Measurements from ENCODE around the gene IFI30.

IFI30 gene

GRCh38 chr19:18171605-18172327 lies 1.8 kb upstream of the IFI30 start:
- DNase-seq (ENCODE audit: low read depth), result no peak

DNA sequence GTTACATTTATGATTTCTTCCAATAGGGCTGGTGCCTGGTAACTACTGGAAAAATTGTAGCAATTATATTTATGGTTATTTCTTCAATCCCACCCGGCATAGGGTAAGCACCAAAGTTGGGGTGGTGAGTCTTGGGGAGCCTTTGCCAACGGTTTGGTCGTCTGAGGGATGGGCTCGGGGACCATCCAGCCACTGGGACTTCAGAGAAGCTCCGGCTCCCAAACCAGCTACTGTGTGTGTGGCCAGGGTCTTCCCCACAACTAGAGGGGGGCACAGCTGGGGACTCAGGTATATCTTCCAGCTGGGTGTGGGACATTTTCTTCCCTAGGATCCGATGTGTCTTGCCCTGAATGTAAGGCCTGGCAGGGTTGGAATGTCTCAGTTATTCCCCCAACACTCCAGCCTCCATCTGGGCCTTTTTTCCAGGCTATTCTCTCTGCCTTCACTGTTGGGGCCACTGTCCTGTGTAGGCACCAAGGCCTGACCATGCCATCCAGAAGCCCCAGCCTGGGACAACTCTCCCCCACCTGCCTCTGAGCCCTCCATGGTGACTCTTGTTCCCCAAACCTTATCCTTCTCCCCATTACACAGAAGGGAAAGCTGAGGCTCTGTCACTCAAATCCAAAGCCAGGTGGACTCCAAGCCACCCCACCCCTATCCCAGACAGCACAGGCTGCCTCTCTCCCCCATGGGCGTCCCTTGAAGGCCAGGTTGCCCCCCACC lies 1.1 kb upstream of the IFI30 start:
- no peak for DNase-seq (ENCODE audit: low read depth)

DNA sequence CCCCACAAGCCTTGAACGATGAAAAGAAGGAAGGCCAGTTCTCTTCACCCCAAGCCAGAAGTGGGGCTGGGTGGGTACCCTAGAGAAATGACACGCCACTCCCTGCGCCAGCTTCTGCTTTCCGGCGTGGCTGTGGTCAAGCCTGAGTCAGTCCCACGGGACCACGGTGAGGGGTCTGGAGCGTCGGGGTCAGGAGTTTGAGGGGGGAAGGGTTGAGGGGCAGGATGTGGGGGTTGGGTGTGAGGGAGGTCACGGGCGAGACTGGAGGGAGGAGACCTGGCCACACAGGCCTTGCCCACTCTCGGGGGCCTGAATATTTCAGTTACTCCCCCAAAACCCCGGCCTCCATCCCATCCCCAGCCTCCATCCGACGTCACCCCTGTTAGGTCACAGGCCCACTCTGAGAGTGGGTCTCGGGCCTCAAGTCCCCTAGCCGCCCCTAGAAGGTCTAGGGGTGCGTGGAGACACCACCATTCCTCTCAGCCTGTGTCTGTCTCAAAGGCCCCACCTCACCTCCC lies 500 bp upstream of the IFI30 start:
- DNase-seq (ENCODE audit: low read depth), result no peak

DNA sequence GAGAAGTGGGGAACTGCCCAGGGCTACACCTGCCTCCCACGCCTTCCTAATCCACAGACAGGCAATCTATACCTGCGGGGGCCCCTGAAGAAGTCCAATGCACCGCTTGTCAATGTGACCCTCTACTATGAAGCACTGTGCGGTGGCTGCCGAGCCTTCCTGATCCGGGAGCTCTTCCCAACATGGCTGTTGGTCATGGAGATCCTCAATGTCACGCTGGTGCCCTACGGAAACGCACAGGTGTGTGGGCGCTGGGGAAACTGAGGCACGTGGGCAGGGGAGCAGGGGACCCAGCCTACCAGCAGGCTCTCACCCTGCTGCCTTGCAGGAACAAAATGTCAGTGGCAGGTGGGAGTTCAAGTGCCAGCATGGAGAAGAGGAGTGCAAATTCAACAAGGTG lies 1.4 kb downstream of the IFI30 start:
- no peak for DNase-seq (ENCODE audit: low read depth)

DNA sequence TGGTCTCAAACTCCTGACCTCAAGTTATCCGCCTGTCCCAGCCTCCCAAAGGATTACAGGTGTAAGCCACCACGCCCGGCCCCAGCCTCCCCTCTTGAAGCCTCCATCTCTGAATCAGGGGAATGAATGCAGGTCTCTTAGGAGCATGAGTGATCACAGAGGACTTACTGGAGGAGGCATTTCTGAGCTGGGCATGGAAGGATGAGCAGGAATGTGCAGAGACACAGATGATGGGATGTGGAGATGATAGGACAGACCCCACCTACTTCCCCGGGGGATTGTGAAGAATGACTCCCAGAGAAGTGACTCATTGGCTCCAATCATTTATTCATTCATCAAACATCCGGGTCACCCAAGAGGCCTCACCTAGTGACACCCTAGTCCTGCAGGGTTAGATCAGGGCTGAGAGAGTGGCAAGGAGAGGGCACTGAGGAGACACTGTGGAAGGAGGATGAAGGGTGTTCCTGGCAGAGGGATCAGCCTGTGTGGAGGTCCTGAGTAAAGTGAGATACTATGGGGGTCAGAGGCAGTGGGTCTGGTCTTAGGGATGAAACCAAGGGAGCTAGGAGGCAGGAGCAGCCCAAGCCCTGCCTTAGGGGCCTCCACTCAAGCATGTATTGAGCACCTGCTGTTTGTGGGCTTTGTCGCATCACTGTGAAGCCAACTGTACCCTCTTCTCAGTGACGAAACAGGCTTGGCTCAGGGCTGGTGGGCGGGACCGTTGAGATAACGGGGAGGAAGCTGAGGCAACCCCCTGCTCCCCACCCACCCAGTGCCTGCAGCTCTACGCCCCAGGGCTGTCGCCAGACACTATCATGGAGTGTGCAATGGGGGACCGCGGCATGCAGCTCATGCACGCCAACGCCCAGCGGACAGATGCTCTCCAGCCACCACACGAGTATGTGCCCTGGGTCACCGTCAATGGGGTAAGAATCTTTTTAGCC lies 3.0 kb downstream of the IFI30 start:
- DNase-seq (ENCODE audit: low read depth), result no peak

DNA sequence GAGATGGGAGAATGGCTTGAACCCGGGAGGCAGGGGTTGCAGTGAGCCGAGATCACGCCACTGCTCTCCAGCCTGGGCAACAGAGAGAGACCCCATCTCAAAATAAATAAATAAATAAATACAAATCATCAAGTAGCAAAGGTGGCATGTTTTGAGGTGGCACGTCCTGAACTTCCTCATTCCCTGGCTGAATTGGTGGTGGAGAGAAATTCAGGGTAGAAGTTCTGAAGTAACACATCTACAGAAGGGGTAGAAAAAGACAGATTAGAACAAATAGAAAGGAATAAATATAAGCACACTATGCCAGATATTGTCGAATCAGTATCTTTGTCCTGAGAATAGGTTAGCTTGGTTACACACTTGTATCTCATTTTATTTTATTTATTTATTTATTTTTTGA lies 6.3 kb downstream of the IFI30 start:
- DNase-seq (ENCODE audit: low read depth), result no peak

GRCh38 chr19:18183529-18183928 lies 9.9 kb downstream of the IFI30 start:
- DNase-seq (ENCODE audit: low read depth), result no peak

DNA sequence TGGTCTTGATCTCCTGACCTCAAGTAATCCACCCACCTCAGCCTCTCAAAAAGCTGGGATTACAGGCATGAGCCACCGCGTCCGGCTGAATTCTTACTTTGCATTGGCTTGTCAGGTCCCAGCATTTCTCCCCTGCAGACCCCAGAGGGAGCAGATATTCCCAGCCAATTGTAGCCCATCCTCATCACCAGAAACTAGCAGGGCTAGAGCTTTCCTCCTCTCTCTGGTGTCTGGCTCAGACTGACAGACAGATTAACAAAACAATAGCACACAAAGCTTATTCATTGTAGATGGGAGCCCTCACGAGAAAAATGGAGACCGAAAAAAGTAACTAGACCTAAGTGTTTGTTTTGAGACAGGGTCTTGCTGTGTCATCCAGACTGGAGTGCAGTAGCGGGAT lies 11.9 kb downstream of the IFI30 start:
- no peak for DNase-seq (ENCODE audit: low read depth)

DNA sequence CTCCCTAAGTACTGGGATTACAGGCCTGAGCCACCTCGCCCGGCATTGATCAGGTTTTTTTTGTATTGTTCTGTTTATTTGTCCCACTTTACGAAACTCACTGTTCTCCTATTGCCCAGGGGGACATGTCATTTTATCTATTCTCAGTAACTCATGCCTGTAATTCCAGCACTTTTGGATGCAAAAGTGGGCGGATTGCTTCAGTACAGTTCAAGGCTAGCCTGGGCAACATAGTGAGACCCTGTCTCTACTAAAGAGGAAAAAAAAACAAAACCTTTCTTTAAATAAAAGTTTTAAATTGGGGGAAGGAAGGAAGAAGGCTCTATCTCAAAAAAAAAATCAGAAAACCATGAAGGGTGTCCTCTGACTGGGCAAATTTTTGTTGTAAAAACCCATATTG lies 16.7 kb downstream of the IFI30 start:
- no peak for DNase-seq (ENCODE audit: low read depth)

- DNase-seq (ENCODE audit: low read depth), result no peak
Measured at GRCh38 chr19:18191640-18192062, 18.0 kb downstream of the IFI30 start.

DNA sequence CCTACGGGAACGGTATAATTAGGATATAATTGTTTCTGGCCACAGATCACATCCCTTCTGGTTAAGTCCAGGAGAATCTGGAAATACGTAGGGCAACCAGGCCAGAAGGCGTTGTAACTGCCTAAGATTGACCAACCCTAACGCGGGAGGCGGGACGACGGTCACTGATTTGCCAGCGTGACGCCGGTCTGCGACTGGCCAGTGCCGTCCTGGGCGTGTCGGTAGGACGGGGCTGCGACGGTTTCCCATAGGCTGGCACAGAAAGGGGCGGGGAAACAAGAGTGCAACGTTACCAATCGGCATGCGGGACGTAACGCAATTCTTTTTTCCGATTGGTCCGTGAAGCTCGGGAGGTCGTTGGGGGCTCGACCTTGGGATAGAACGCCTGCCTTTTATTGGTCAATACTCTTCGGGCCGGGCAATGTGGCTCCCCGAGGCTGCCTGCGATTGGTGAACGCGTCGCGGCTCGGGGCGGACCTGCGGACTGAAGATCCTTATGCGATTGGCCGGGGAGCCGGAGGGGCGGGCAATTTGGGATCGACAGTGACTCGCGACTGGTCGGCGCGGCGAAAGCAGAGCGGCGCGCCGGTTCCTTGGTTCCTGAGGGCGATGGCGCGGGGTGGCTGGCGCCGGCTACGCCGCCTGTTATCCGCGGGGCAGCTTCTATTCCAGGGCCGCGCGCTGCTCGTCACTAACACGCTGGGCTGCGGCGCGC lies 19.2 kb downstream of the IFI30 start, which contains the start of gene MPV17L2:
Gene MPV17L2 (plus strand): TSS at position 546 of the 715 bp plus-strand sequence. CDS start 64 bp downstream, at position 610.
- peak; percentile 97 for DNase-seq (ENCODE audit: low read depth)

- no peak for DNase-seq (ENCODE audit: low read depth)
Measured at GRCh38 chr19:18193388-18194180, 20.0 kb downstream of the IFI30 start.

DNA sequence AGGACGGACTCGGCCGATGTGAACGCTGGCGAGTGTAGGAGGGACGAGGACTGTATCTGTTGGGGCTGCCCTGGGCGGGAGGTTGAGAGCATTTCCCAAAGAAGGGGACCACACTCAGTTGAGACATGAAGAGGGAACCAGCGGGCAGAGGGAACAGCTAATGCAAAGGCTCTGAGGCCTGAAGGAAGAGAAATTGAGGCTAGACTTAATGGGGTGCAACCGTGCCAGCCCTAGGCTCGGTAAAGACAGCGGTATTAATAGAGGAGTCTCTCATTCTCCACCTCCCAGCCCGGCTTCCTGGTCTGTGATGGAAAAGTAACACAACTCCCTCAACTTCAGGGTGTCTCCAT lies 20.5 kb downstream of the IFI30 start:
- DNase-seq (ENCODE audit: low read depth), result no peak

GRCh38 chr19:18194554-18195238 lies 21.1 kb downstream of the IFI30 start:
- DNase-seq (ENCODE audit: low read depth), result no peak

DNA sequence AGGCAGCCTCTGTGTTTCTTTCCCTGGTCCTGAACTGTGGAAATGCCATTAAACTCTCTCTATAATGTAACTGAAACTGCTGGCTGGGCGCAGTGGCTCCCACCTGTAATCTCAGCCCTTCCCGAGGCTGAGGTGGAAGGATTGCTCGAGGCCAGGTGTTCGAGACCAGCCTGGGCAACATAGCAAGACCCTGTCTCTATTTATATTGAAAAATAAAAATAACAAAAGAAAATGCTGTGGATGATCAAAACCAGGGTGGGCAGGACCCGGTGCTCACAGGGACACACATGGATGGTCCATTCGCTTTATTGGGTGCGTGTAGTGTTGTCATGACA lies 22.9 kb downstream of the IFI30 start:
- no peak for DNase-seq (ENCODE audit: low read depth)

DNA sequence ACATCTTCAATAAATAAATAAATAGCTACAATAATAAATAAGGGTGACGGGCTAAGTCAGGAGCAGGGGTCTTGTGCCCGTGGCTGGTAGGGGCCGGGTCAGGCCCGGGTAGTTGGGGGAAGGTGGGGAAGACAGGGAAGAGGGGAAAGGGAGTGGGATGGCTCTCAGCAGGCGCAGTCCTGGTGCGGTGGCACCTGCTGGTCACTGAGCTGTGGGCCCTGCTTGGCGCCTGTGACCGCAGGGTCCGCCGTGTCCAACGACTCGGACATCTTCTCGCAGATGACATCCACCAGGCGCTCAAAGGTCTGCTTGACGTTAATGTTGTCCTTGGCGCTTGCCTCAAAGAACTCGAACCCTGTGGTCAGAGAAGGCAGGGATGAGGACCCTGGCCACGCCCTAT lies 23.7 kb downstream of the IFI30 start:
- no peak for DNase-seq (ENCODE audit: low read depth)

DNA sequence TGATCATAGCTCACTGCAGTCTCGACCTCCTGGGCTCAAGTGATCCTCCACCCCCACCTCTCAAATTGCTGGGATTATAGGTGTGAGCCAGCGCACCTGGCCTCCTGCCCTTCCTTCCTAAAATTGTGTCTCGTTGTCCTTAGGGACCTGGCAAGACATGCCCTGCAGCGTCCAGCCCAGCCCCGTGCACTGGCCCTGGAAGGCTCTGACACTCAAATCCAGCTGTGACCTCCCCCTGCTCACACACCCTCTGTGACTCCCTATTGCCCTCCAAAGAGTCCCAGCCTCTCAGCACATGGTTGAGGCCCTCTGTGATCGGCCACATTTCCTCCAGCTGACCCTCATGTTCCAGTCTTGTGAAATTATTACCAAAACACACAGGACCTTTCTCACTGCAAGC lies 24.3 kb downstream of the IFI30 start:
- no peak for DNase-seq (ENCODE audit: low read depth)

GRCh38 chr19:18198374-18198773 lies 24.8 kb downstream of the IFI30 start:
- no peak for DNase-seq (ENCODE audit: low read depth)

- DNase-seq (ENCODE audit: low read depth), result no peak
Measured at GRCh38 chr19:18202397-18202777, 28.8 kb downstream of the IFI30 start.

- no peak for DNase-seq (ENCODE audit: low read depth)
Measured at GRCh38 chr19:18202778-18203407, 29.3 kb downstream of the IFI30 start.
